HG03060 (cell line): ENCODE data around the gene FHL3.

Experiments
- ATAC-seq: cut with Tn5 transposase; IDR thresholded peaks from one replicate; pipeline ENCODE4 v1.9.1; 2021; ENCODE audit warnings: low read depth, moderate number of reproducible peaks; ENCODE audit not compliant: unreplicated experiment

Gene FHL3

DNA sequence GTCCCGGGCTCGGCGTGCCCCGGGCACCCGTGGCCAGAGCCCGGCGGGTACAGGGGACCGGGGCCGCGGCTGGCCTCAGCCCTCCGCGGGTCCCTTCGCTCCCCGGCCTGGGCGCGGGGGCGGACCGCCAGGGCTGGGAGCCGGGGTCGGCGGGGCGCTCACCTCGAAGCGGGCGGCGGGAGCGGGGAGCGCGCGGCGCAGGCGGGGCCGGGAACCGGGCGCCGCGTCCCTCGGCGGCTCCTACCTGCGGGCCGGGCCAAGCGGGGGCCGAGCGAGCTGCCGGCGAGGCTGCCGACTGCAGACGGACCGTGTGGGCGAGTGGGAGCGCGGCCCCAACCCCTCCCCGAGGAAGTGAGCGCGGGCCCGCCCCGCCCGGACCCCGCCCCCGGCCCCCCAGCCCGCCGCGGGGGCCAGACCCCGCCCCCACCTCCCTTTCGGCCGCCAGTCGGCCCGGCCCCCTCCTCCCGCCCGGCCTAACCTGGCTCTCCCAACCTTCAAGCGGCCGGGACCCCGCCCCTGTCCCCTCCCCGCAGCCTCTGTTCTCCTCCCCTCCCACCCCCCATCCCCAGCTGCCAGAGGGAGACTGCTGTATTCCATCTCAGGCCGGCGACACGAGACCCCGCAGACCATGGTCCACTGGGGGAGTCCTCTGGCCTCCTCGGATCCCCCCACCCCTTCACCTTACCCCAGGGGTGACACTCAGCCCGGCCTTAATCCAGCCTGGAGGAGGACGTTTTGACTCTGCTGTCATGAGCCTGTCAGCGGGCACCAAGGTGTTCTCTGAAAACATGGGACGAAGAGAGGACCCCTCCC lies at the start of gene FHL3:
FHL3 (minus strand) TSS at position 320 of the 813 bp plus-strand sequence. CDS start 6,102 bp downstream, outside the sequence.
- no peak for ATAC-seq

DNA sequence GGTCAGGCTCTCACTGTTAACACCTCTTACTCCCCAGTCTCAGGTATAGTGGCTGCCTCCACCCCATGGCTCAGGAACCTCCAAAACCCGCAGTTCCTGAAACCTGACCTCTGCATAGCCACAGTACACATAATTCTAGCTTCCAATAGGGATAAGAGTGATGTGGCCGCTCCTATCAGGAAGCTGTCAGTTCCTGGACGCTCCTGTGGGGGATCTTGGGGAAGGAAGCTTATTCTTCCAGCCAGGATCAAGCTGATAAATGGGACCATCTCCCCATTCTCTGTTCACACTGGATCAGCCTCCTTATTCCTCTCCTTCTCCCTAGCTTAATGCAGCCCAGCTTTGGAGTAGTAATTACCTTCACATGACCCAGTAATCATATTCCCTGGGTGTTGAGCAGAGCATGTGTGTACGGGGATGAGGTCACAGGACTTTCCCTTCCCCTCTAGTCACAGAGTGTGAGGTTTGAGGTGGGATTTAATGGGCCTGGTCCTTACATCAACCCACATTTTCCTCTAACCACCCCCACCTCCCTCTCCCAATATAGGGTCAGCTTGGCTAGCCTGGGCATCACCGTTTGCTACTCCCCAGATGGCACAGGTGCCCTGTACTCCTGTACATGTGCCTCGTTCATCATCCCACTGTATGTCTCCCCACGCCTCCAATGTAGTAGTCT lies 48.2 kb upstream of the FHL3 start:
- no peak for ATAC-seq

DNA sequence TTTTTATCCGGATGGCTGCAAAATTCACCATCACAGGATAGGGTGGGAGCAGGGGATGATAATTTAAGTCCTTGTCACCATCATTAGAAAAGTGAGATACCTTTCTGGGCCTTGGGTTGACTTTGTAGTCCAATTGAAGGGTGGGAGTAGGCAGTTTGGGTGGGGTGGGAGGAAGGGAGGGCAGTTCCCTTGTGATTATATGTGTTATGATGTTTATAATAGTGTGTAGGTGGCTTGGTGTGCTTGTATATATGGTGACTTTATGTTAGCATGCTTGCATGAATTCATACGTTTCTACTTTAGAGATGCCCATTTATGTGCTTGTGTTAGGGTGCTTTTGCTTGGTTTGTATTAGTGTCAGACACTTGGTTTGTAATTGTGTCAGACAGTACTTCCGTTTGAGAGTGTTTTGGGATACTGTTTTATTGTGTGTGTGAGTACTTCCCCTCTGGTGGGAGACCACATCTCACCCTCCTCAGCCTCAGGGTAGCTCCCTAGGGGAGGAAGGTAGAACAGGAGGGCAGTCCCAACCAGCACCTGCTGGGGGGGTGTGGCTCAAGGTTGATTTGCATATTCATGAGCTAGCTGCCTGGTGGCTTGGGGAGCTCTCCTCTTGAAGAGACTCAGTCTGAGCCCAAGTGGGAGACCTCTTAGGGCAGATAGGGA lies 47.6 kb upstream of the FHL3 start:
- peak; percentile 51 for ATAC-seq

DNA sequence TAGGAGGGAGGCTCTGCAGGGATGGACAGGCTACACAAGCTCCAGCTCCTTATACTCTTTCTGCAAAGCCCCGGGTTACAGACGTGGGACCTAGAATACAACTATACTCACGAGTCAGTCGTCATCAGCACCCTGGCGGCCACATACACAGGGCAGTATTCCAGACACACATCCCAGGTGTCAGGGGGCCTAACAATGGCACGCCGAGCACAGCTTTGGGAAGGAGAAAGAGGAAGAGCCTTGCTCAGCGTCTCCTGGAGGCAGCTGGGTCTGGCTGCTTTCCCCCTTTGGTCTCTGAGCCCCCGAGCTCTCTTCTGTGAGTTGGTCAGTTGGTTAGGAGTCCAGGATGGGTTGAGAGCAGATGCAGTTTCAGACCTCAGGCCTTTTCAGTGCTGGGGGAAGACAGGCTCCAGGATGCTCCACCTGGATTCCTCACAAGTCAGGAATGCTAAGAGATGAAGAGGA lies 45.8 kb upstream of the FHL3 start:
- ATAC-seq, result no peak

- no peak for ATAC-seq
Observed at GRCh38 chr1:38050397-38051078, 45.2 kb upstream of the FHL3 start.

GRCh38 chr1:38047603-38048141 lies 42.4 kb upstream of the FHL3 start:
- no peak for ATAC-seq

DNA sequence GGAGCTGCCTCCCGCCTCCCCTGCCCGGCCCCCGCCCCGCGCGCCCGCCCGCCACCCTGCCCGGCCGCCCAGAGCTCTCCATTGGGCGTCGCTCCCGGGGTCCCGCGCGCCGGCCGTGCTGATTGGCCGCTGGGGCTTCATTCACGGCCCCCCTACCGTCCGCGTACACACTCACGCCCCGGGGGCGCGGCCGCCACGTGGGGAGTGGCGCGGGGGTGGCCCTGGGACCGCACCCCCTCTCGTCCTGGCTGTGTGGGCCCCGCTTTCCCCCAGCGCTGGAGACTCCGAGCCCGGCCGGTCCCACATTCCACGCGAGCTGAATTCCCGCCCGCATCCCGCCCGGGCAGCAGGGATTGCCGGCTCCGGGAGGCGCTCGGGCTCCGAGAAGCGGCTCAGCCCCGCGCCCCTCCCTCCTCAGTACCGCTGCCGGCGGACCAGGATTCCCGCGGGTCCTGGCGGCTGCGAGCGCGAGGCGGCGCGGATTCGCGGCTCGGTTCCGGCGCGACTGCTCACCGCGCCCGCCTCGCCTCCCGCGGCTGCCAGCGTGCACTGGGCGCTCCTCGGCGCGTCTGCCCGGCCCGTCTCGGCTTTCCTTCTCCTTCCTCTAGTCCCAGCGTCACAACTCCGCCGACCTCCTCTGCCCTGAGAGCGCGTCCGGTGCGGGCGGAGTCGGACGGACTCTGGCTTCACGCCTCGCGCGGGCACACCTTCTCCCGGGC lies 41.7 kb upstream of the FHL3 start:
- no peak for ATAC-seq

- no peak for ATAC-seq
Observed at GRCh38 chr1:38046333-38046883, 41.1 kb upstream of the FHL3 start, which contains the start of gene POU3F1. TSS of gene POU3F1 (minus strand) at chr1:38046793. CDS start at chr1:38046743, 50 bp downstream.

- no peak for ATAC-seq
Observed at GRCh38 chr1:38045401-38046332, 40.4 kb upstream of the FHL3 start.

- ATAC-seq, result no peak
Observed at GRCh38 chr1:38044221-38045215, 39.2 kb upstream of the FHL3 start.

GRCh38 chr1:38043036-38043747 lies 37.9 kb upstream of the FHL3 start:
- ATAC-seq, result no peak

DNA sequence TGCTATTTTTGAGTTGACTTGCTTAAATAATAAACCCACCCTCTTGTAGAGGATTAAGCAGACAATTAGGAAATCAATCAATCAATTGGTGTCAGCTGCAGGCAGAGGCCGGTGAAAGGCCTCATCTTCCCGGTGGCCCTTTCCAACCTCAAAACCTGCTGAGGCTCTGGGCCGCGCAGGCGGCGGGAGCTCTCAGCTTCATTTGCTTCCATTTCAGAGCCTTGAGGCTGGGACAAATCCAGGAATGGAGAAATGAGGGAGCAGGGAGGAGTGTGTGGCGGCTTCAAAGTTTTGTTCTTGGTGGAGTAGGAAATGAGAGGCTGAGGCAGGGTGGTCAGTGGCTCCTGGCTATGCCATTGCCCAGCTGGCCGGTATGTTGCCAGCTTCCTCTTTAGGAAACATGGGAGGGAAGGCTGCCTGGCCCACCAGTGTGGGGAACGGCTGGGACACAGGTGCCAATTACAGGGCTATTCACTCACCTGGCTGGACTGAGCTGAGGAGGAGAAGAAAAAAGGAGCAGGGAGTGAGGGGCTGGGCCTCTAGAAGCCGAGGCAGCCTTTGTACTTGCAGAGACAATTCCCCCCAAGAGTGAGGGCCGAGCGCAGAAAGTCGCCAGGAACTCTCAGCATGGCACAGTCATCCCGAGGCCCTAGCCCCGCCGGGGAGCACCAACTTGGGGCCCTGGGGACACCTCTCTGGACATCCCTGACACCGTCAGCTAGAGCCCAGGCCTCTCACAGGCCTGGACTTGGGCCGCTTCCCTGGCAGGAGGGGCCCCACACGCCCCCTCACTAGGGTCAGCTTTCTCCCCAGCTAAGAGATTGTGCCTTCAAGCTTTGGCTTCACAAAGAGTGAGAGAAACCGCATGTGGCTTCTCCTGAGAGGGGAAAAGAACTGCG lies 36.9 kb upstream of the FHL3 start:
- no peak for ATAC-seq

DNA sequence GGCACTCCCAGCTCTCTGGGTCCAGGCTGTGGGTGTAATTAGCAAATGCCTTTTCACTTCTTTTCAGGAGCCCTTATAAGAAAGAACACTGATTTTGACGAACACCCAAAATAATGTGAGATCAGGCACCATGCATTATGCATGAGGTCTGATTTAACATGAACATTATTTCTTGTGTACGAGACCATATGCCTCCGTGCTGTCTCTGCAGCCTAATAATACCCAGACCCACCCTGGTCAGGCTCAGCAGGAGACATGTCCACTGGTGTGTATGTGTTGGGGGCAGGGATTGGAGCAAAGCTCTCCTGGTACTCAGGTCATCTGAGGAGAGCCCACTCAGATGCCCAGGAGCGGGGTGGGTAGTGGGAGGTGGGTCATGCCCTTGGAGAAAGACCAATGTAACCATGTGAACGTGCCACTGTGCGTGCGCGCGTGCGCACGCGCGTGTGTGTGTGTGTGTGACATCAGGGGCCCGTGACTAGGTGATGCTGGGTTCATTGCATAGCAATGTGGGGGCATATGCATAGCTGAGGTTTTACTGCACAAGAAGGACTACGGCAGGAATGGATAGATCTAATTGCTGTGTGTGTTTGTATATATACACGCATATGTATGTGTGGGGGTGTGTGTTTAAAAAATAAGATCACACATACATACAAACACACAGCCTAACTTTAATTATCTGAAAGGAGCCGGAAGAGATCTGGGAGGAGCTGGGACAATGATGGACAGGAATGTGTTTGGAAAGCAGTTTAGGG lies 34.2 kb upstream of the FHL3 start:
- no peak for ATAC-seq

GRCh38 chr1:38038861-38039260 lies 33.5 kb upstream of the FHL3 start:
- no peak for ATAC-seq
